ENCODE measurements around the gene CNNM2.

- TF ChIP-seq POLR2AphosphoS5 (IDR thresholded peaks at IDR 0.05; ENCODE audit: low read depth), result no peak
- TF ChIP-seq, protein P1, sequence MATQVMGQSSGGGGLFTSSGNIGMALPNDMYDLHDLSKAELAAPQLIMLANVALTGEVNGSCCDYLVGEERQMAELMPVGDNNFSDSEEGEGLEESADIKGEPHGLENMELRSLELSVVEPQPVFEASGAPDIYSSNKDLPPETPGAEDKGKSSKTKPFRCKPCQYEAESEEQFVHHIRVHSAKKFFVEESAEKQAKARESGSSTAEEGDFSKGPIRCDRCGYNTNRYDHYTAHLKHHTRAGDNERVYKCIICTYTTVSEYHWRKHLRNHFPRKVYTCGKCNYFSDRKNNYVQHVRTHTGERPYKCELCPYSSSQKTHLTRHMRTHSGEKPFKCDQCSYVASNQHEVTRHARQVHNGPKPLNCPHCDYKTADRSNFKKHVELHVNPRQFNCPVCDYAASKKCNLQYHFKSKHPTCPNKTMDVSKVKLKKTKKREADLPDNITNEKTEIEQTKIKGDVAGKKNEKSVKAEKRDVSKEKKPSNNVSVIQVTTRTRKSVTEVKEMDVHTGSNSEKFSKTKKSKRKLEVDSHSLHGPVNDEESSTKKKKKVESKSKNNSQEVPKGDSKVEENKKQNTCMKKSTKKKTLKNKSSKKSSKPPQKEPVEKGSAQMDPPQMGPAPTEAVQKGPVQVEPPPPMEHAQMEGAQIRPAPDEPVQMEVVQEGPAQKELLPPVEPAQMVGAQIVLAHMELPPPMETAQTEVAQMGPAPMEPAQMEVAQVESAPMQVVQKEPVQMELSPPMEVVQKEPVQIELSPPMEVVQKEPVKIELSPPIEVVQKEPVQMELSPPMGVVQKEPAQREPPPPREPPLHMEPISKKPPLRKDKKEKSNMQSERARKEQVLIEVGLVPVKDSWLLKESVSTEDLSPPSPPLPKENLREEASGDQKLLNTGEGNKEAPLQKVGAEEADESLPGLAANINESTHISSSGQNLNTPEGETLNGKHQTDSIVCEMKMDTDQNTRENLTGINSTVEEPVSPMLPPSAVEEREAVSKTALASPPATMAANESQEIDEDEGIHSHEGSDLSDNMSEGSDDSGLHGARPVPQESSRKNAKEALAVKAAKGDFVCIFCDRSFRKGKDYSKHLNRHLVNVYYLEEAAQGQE (IDR thresholded peaks at IDR 0.05; ENCODE audit: insufficient replicate concordance, low read depth), result no peak
Observed at GRCh38 chr10:102959360-102959759, 41.3 kb downstream of the CNNM2 start.
